ENCODE results near the gene NFATC1.

Gene NFATC1

GRCh38 chr18:79469751-79470505 lies 74.2 kb downstream of the NFATC1 start:
- peaks cover 3% of the 10 kb centered on the region for H3K36me3 ChIP-seq (ENCODE audit: control insufficient read depth, insufficient read depth, low read length)
- no peak overlapping the region for H3K9ac ChIP-seq (ENCODE audit: low read length)
- H3K27me3 ChIP-seq (ENCODE audit: control insufficient read depth, insufficient read depth, low read length): no peaks in the 10 kb centered on the region
- peaks cover 4% of the 10 kb centered on the region for H3K4me1 ChIP-seq (ENCODE audit: control insufficient read depth, insufficient read depth, low read length)
- H3K4me3 ChIP-seq (ENCODE audit: low read length): no peak overlapping the region
- H3K27ac ChIP-seq (ENCODE audit: low read depth, low read length): no peak overlapping the region

GRCh38 chr18:79470547-79470946 lies 74.8 kb downstream of the NFATC1 start:
- Histone ChIP-seq H3K36me3 (ENCODE audit: control insufficient read depth, insufficient read depth, low read length) (peaks cover 3% of the 10 kb centered on the region), H3K27ac (ENCODE audit: low read depth, low read length) (no peak overlapping the region), H3K27me3 (ENCODE audit: control insufficient read depth, insufficient read depth, low read length) (no peaks in the 10 kb centered on the region), H3K4me1 (ENCODE audit: control insufficient read depth, insufficient read depth, low read length) (peaks cover 4% of the 10 kb centered on the region), H3K4me3 (ENCODE audit: low read length) (no peak overlapping the region), H3K9ac (ENCODE audit: low read length) (no peak overlapping the region)

- Histone ChIP-seq H3K36me3 (ENCODE audit: control insufficient read depth, insufficient read depth, low read length) (peaks cover 3% of the 10 kb centered on the region), H3K27me3 (ENCODE audit: control insufficient read depth, insufficient read depth, low read length) (no peaks in the 10 kb centered on the region), H3K9ac (ENCODE audit: low read length) (no peak overlapping the region), H3K4me3 (ENCODE audit: low read length) (no peak overlapping the region), H3K4me1 (ENCODE audit: control insufficient read depth, insufficient read depth, low read length) (peaks cover 4% of the 10 kb centered on the region), H3K27ac (ENCODE audit: low read depth, low read length) (no peak overlapping the region)
Observed at GRCh38 chr18:79471046-79471445, 75.3 kb downstream of the NFATC1 start.

- Histone ChIP-seq H3K4me1 (ENCODE audit: control insufficient read depth, insufficient read depth, low read length) (peaks cover 4% of the 10 kb centered on the region), H3K4me3 (ENCODE audit: low read length) (no peak overlapping the region), H3K27me3 (ENCODE audit: control insufficient read depth, insufficient read depth, low read length) (no peaks in the 10 kb centered on the region), H3K36me3 (ENCODE audit: control insufficient read depth, insufficient read depth, low read length) (peaks cover 3% of the 10 kb centered on the region), H3K27ac (ENCODE audit: low read depth, low read length) (no peak overlapping the region), H3K9ac (ENCODE audit: low read length) (no peak overlapping the region)
Observed at GRCh38 chr18:79471597-79471996, 75.9 kb downstream of the NFATC1 start.

GRCh38 chr18:79472176-79472575 lies 76.4 kb downstream of the NFATC1 start:
- no peaks in the 10 kb centered on the region for H3K27me3 ChIP-seq (ENCODE audit: control insufficient read depth, insufficient read depth, low read length)
- H3K4me3 ChIP-seq (ENCODE audit: low read length): no peak overlapping the region
- H3K36me3 ChIP-seq (ENCODE audit: control insufficient read depth, insufficient read depth, low read length): peaks cover 3% of the 10 kb centered on the region
- peaks cover 4% of the 10 kb centered on the region for H3K4me1 ChIP-seq (ENCODE audit: control insufficient read depth, insufficient read depth, low read length)
- H3K27ac ChIP-seq (ENCODE audit: low read depth, low read length): no peak overlapping the region
- no peak overlapping the region for H3K9ac ChIP-seq (ENCODE audit: low read length)

GRCh38 chr18:79472946-79473345 lies 77.2 kb downstream of the NFATC1 start:
- Histone ChIP-seq H3K36me3 (ENCODE audit: control insufficient read depth, insufficient read depth, low read length) (no peaks in the 10 kb centered on the region), H3K27me3 (ENCODE audit: control insufficient read depth, insufficient read depth, low read length) (no peaks in the 10 kb centered on the region)

GRCh38 chr18:79476031-79476917 lies 80.5 kb downstream of the NFATC1 start:
- Histone ChIP-seq H3K4me1 (ENCODE audit: control insufficient read depth, insufficient read depth, low read length) (no peaks in the 10 kb centered on the region), H3K27ac (ENCODE audit: low read depth, low read length) (no peak overlapping the region), H3K9ac (ENCODE audit: low read length) (no peak overlapping the region), H3K27me3 (ENCODE audit: control insufficient read depth, insufficient read depth, low read length) (no peaks in the 10 kb centered on the region), H3K36me3 (ENCODE audit: control insufficient read depth, insufficient read depth, low read length) (no peaks in the 10 kb centered on the region), H3K4me3 (ENCODE audit: low read length) (no peak overlapping the region)

More at GRCh38 chr18:79472946-79473345, 77.2 kb downstream of the NFATC1 start:
- no peak overlapping the region for H3K27ac ChIP-seq (ENCODE audit: low read depth, low read length)
- H3K4me3 ChIP-seq (ENCODE audit: low read length): no peak overlapping the region
- no peak overlapping the region for H3K9ac ChIP-seq (ENCODE audit: low read length)
- H3K4me1 ChIP-seq (ENCODE audit: control insufficient read depth, insufficient read depth, low read length): peaks cover 4% of the 10 kb centered on the region

GRCh38 chr18:79476918-79477571 lies 81.3 kb downstream of the NFATC1 start:
- H3K9ac ChIP-seq (ENCODE audit: low read length): no peak overlapping the region
- no peak overlapping the region for H3K4me3 ChIP-seq (ENCODE audit: low read length)
- H3K27ac ChIP-seq (ENCODE audit: low read depth, low read length): no peak overlapping the region
- H3K27me3 ChIP-seq (ENCODE audit: control insufficient read depth, insufficient read depth, low read length): no peaks in the 10 kb centered on the region
- no peaks in the 10 kb centered on the region for H3K36me3 ChIP-seq (ENCODE audit: control insufficient read depth, insufficient read depth, low read length)
- no peaks in the 10 kb centered on the region for H3K4me1 ChIP-seq (ENCODE audit: control insufficient read depth, insufficient read depth, low read length)

GRCh38 chr18:79477711-79478483 lies 82.2 kb downstream of the NFATC1 start:
- H3K36me3 ChIP-seq (ENCODE audit: control insufficient read depth, insufficient read depth, low read length): no peaks in the 10 kb centered on the region
- H3K27ac ChIP-seq (ENCODE audit: low read depth, low read length): no peak overlapping the region
- no peak overlapping the region for H3K4me3 ChIP-seq (ENCODE audit: low read length)
- no peaks in the 10 kb centered on the region for H3K4me1 ChIP-seq (ENCODE audit: control insufficient read depth, insufficient read depth, low read length)
- no peaks in the 10 kb centered on the region for H3K27me3 ChIP-seq (ENCODE audit: control insufficient read depth, insufficient read depth, low read length)
- no peak overlapping the region for H3K9ac ChIP-seq (ENCODE audit: low read length)

- no peak overlapping the region for H3K4me3 ChIP-seq (ENCODE audit: low read length)
- H3K36me3 ChIP-seq (ENCODE audit: control insufficient read depth, insufficient read depth, low read length): no peaks in the 10 kb centered on the region
- no peak overlapping the region for H3K27ac ChIP-seq (ENCODE audit: low read depth, low read length)
- H3K27me3 ChIP-seq (ENCODE audit: control insufficient read depth, insufficient read depth, low read length): no peaks in the 10 kb centered on the region
- H3K4me1 ChIP-seq (ENCODE audit: control insufficient read depth, insufficient read depth, low read length): no peaks in the 10 kb centered on the region
- no peak overlapping the region for H3K9ac ChIP-seq (ENCODE audit: low read length)
Observed at GRCh38 chr18:79478484-79479115, 82.9 kb downstream of the NFATC1 start.

- Histone ChIP-seq H3K9ac (ENCODE audit: low read length) (no peak overlapping the region), H3K27ac (ENCODE audit: low read depth, low read length) (no peak overlapping the region), H3K4me3 (ENCODE audit: low read length) (no peak overlapping the region), H3K36me3 (ENCODE audit: control insufficient read depth, insufficient read depth, low read length) (no peaks in the 10 kb centered on the region), H3K4me1 (ENCODE audit: control insufficient read depth, insufficient read depth, low read length) (no peaks in the 10 kb centered on the region), H3K27me3 (ENCODE audit: control insufficient read depth, insufficient read depth, low read length) (no peaks in the 10 kb centered on the region)
Observed at GRCh38 chr18:79479116-79479760, 83.5 kb downstream of the NFATC1 start.

Measured in rectal smooth muscle tissue (tissue), 1 donor.